HT-29 (cell line): ENCODE data around the gene SNX30. TPM values are rescaled to one million over a fixed set of nuclear protein-coding genes. Genes with fewer than 3 reads are reported as not detected.

Experiments
- DNase-seq: peaks from one replicate; pipeline ENCODE4 v3.0.0-alpha.2; 2015; ENCODE audit warnings: low spot score
- total RNA-seq: library from RNA; depleted of rRNA; stranded (reverse); fragments of >200 nt; shearing (Covaris generic); gene quantifications from 2 replicates; pipeline ENCODE4 v1.2.3, GENCODE V29; 2014

The SNX30 gene
- total RNA-seq, 1 experiment from 2014 or later, result 3.2 TPM

DNA sequence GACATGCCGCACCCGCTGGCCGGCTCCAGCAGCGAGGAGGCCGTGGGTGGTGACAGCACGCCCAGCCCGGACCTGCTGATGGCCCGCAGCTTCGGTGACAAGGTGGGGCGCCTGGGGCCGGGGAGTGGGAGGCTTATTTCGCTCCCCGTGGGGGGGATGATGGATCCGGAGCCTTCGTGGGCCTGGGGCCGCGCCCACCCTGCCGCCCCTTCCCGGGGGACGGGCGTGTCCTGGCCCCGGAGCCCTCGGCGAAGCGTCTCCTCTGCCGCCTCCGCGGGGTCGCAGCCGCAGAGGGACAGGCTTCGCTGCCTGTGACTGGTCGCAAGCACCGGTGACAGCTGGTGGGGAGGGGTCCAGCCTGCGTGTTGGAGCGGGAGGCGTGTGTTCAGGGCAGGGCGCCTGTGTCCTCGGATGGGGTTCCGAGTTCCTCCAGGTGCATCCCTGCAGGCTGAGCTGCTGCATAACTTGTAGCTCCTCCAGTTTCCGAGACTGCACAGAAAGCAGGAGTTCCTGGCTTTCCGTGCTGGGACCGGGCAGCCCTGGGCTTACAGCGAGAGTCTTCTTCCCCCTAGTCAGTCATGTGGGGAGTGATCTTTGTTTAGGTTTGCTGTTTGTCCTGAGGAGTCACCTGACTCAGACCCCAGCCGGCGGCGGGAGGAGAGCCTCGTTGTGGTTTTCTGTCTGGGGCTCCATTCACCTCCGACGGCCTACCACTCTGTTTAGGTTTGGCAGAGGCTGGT is 666 bp downstream of the SNX30 start:
- peak; percentile 48 for DNase-seq

DNA sequence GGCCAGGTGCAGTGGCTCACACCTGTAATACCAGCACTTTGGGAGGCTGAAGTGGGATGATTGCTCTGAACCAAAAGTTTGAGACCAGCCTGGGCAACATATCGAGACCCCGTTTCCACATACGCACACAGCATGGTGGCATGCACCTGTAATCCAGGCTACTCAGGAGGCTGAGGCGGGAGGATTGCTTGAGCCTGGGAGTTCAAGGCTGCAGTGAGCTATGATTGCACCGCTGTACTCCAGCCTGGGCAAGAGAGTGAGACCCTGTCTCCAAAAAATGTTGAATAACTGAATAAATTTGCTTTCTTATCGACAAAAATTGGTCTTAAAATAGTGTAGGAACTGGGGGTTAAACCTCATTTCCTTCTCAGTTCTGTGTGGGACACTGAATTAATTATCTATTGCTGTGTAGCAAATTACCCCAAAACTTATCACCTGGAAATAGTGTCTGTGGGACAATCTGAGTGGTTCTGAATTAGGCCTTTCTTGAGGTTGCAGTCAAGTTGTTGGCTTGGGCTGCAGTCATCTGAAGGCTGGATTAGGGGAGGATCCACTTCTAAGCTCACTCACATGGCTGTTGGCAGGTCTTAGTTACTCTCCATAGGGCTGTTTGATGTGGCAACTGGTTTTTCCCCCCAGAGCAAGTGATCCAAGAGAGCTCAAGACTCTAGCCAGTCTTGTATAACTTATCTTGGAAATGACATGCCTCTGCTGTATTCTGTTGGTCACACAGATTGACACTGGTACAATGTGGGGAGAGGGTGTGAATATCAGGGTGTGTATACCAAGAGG is 2.0 kb downstream of the SNX30 start:
- no peak for DNase-seq

- no peak for DNase-seq
Observed at GRCh38 chr9:112753725-112754124, 3.2 kb downstream of the SNX30 start.

DNA sequence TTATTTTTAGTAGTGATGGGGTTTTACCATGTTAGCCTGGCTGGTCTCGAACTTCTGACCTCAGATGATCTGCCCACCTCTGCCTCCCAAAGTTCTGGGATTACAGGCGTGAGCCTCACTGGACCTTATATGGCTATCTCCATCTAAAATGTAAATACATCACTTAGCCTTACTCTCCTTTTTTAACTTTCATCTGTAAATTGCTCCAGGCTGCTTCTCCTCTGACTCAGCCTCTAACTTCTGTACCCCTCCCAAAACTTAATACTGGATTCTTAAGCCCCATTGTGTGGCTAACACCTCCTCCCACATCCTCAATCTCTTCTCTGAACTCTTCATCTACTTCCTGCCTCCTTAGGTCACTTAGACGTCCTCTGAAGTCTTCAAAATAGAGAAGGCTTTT is 4.0 kb downstream of the SNX30 start:
- DNase-seq, result no peak

- no peak for DNase-seq
Observed at GRCh38 chr9:112755016-112755427, 4.5 kb downstream of the SNX30 start.

DNA sequence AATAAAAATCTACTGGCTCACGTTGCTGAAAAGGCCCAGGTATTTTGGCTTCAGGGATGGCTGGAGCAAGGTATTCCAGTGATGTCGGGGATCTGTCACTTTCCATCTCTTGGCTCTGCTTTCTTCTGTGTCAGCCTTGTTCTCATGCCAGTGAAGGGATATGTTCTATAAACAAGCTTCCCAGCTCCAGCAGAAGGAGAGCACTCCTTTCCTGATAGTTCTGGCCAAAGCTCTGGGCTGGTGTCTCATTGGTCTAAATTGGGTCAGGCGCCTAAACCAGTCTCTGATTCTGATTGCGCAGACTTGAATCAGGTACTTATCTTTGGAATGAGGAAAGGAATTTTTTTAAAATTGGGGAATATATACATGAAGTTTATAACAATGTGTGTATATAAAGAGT is 5.1 kb downstream of the SNX30 start:
- DNase-seq, result no peak

DNA sequence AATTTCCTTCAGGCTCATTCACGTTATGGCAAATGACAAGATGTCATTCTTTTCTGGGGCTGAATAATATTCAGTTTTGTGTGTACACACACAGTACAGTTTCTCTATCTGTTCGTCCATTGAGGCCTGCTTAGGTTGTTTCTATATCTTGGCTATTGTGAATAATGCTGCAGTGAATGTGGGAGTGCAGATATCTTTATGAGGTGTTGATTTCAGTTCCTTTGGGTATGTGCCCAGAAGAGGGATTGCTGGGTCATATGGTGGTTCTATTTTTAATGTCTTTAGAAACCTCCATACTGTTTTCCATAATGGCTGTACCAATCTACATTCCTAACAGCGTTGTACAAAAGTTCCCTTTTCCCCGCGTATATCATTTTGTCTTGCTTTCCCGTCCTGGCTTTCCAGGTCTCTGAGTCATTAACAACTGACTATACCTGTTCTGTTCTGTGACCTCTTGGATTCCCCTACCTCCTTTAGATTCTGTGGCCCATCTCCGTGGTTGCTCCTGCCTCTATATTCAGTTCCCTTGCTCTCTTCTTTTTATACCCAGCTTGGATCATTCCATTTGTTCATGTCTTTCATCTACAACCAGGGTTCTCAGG is 6.8 kb downstream of the SNX30 start:
- DNase-seq, result no peak

GRCh38 chr9:112757940-112758339 is 7.4 kb downstream of the SNX30 start:
- no peak for DNase-seq

DNA sequence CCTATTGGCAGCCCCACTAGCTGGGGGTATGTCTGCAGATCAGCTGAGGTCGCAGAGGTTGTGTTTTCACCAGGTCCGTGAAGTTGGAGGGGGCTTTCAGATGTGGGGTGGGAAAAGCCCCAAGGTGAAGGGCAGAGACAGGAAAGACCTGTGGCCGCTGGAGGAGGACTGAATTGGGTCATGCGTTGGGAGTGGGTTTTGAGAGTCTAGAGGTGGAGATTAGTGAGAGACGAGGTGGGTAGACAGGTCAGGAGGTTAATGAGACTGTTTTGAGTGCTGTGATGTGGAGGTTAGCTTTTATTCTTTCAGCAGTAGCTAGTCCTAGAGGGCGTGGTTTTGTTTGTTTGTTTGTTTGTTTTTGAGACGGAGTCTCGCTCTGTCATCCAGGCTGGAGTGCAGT is 10.3 kb downstream of the SNX30 start:
- no peak for DNase-seq

DNA sequence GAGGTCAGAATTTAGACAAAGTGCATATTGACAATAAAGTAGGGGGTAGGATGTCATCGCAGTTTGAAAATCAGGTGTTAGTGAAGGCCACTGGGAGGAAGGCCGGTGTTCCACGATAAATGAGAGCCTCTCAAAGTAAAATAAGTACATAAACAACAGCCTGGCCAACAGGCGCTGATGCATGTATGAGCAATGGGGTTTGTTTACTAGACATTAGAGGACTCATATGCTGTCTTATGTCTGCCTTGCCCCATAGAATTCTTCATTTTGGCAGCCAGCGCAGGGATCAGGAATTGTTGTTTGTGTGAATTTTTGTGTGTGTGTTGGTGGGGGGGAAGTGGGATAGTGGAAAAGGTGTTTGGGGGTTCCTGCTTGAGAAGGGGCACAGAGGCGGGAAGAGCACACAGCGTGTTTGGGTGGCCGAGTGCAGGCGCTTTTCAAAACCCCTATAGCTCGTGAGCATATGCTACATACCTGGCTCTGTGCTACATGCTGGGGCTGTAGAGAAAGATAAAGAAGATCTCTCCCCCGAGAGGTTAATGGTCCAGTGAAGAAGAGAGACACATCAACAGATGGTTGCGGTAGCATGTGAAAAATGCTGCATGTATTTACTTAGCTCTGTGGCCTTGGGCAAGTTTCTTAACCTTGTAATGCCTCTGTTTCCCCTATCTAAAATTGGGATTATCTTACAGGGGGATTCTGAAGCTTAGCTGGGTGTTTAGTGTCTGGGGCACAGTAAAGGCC is 11.5 kb downstream of the SNX30 start:
- no peak for DNase-seq

DNA sequence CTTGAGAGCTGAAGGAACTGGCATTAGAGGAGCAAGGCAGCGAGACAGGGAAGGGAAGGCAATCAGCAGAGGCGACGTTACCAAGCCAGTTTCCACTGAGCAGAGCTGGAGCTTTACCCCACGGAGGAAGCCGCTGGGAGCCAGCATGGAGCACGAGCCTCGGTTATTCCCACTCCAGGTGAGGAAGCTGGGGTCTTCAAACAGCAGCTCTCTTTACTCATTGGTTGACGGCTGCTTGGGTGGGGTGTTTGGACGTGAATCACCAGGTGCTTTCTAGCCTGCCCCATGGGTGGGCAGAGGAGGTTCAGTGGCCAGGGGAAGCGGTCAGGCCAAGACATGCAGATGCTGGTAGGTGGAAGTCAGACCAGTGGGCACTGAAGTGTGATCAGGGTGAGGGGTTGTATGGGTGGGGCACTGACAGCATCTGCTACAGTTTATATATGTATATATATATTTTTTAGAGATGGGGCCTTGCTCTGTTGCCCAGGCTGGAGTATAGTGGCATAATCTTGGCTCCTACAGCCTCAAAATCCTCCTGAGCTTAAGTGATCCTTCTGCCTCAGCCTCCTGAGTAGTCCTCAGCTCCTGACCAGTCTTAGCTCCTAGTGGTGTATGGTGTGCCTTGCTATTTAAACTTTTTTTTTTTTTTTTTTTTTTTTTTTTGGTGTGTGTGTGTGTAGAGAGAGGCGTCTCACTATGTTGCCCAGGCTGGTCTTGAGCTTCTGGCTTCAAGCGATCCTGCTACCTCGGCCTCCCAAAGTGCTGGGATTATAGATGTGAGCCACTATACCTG is 12.4 kb downstream of the SNX30 start:
- no peak for DNase-seq

DNA sequence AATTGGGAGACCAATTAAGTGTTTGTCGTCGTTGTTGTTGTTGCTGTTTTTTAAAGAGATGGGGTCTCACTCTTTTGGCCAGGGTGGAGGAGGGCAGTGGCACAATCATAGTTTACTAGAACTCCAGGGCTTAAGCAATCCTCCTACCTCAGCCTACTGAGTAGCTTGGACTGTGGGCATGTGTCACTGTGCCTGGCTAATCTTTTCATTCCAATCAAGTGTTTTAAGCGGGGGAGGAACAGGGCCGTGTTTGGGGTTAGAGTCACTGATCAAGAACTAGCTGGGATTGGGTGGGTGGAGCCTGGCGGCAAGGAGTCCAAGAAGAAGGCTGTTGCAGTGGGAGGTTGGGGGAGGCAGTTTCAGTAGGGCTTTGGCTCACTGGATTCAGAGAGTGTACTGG is 13.8 kb downstream of the SNX30 start:
- DNase-seq, result no peak

DNA sequence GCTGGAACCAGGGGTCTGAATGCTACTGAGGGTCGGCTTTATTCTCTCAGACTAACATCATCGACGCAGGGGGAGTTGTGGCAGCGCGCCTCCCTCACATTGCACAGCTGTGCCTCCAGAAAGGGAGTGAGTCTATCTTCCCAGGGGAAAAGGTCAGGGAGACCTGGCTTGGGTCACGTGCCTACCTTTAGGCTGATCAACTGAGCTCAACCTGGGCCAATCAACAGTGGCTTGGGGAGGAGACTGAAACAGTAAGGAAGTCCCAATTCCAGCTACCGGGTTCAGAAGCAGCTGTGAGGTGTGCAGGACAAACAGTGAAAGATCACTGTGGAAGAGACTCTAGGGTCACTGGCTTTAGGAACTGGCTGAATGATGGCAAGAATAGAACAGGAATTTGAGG is 14.3 kb downstream of the SNX30 start:
- no peak for DNase-seq

DNA sequence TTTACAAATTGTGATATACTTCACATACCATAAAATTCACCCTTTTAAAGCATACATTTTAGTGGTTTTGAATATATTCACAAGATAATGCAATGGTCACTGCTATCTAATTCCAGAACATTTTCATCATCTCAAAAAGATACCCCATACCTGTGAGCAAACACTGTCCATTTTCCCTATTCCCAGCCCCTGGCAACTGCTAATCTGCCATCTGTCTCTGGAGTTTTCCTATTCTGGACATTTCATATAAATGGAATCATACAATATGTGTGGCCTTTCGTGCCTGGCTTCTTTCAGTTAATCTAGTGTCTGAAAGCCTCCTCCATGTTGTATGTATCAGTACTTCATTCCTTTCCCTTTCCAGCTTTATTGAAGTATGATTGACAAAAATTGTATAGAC is 14.7 kb downstream of the SNX30 start:
- DNase-seq, result no peak

DNA sequence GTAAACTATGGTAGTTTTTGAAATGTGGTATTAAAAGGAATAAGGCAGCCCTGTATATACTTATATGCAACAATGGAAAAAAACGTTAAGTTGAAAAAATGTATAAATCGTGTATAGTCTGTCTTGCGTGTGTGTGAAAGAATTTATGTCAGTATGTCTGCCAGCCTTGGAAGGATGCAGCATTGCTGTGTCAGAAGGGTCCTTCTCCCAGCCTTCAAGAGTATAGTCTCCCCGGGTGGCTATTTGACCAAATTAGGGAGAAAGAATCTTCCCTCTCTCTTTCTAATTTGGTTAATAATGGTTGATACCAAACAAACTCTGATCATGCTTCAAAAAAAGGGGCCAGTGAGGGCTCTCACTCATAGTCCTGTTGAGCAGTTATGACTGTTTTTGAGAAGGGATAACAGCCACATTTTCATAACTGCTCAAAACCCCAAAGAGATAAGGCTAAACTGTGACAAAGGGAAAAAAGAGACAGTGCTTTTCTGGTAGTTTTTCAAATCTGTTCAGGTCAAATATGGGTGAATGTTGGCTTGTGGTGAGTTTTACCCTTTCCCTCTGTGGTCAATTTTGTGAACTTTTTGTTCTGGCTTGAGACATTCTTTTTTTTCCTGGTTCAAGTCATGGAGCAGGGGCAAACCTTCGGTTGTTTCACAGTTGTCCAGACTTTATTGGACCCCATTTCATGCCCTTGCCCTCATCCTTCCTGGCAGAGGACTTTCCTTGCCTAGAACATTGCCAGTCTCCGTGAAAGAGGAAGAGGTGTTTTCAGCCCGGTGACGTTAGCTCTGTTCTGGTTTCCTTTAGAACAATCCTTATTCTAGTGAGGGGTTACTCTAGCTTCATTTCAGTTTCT is 21.0 kb downstream of the SNX30 start:
- DNase-seq, result no peak

DNA sequence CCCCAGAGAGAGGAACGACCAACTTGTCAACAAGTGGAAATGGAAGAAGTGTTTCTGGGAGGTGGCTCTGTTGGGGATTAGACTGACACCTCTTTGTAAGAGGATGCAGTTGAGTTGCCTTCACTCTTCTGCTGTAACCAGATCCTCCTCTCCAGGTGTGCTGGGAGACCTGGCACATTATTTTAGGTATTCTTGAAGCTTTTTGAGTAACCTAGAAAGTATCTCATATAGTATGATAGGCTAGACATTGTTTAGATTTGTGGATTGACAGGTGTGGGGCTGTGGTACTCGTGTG is 21.6 kb downstream of the SNX30 start:
- DNase-seq, result no peak

GRCh38 chr9:112772551-112772950 is 22.0 kb downstream of the SNX30 start:
- no peak for DNase-seq

DNA sequence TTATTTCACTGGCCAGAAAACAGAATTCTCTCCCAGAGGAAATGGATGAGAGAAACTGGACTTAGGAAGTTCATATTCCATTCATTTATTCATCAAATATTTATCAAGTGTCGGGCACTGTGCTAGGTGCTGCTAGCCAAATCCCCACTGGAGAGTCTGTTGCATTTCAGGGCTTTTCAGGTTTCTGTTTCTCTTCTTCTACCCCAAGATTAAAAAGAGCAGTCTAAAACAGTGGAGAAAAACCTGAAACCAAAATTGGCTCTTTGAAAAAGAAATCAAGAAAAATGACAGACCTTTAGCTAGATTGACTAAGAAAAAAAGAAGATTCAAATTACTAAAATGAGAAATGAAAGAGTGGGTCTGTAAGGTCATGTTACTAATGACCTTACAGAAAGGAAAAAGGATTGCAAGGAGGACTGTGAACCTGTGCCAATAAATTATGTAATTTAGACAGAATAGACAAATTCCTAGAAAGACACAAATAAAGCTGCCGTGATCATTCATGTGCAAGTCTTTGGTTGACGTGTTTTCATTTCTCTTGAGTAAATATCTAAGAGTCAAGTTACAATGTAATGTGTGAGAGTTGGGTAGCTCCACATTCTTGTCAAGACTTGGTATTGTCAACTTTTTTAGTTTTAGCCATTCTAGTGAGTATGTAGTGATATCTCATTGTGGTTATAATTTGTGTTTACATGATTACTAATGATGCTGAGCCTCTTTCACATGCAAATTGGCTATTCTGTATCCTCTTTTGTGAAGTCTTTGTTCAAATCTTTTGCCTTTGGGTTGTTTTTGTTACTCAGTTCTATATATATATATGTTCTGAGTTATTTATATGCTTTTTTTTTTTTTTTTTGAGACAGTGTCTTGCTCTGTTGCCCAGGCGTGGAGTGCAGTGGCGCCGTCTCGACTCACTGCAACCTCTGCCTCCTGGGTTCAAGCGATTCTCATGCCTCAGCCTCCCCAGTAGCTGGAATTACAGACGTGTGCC is 23.7 kb downstream of the SNX30 start:
- no peak for DNase-seq

DNA sequence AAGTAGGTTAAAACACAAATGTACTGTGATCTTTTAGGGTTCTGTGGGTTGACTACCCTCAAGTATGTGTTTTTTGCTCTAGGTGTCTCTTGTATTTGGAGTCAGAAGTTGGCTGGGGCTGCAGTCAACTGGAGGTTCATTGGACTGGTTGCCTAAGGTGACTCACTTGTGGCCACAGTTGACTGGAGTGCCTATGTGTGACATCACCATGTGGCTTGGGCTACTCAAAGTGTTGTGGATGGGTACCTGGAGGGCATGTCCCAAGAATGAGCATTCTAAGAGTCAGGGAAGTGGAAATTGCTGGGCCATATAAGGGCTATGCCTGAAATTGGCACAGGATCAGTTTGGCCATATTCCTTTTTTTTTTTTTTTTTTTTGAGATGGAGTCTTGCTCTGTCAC is 27.4 kb downstream of the SNX30 start:
- DNase-seq, result no peak
